AG10803 (cell line): ENCODE measurements around the gene ADAMTS5.

Experiments
- DNase-seq: peaks from one replicate; pipeline ENCODE4 v3.0.0; 2010; ENCODE audit warnings: low read depth
- H3K4me3 ChIP-seq: 2 replicates; pipeline ENCODE4 v1.5.1; 2011; ENCODE audit warnings: mild to moderate bottlenecking, low read length, control low read depth
- TF ChIP-seq, protein P1 (sequence below): conservative IDR thresholded peaks from 2 replicates; pipeline ENCODE4 v1.5.1; 2011; ENCODE audit warnings: mild to moderate bottlenecking, low read length, control low read depth, inconsistent platforms

Gene ADAMTS5

DNA sequence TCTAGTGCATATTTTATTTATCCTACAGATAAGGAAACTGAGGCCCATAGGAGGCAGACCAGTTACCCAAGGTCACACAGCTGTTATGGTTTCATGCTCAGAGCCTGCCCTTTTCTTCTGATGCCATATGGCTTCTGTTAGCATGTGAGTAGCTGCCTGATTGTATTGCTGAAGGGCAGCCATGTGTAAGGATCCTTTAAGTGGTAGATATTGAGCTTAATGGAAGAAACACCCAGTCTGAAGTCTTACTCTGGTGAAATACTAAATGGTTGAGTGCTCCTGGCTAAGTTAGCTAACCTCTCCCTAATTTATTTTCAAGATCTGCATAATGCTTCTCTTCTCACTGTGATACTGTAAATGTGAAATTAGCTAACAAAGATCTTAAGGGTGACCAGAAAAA lies 30.9 kb downstream of the ADAMTS5 start:
- DNase-seq, result no peak

DNA sequence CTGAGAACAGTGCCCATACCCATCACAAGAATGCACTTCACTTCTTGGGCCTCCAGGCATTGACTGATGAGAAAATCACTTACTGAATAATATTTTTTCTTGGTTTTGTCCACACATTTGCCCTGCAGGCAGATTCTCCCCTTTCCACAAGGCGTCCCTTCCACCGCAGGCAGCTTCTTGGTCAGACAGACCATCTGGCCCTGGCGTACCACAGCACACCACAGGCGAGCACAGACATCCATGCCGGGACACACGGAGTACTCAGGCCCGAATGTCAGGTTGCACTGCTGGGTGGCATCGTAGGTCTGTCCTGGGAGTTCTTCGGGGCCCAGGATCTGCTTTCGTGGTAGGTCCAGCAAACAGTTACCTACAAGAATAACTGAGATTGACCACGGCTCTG lies 32.5 kb downstream of the ADAMTS5 start:
- TF ChIP-seq, protein P1, sequence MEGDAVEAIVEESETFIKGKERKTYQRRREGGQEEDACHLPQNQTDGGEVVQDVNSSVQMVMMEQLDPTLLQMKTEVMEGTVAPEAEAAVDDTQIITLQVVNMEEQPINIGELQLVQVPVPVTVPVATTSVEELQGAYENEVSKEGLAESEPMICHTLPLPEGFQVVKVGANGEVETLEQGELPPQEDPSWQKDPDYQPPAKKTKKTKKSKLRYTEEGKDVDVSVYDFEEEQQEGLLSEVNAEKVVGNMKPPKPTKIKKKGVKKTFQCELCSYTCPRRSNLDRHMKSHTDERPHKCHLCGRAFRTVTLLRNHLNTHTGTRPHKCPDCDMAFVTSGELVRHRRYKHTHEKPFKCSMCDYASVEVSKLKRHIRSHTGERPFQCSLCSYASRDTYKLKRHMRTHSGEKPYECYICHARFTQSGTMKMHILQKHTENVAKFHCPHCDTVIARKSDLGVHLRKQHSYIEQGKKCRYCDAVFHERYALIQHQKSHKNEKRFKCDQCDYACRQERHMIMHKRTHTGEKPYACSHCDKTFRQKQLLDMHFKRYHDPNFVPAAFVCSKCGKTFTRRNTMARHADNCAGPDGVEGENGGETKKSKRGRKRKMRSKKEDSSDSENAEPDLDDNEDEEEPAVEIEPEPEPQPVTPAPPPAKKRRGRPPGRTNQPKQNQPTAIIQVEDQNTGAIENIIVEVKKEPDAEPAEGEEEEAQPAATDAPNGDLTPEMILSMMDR, result no peak
- no peak for DNase-seq
- no peak overlapping the region for H3K4me3 ChIP-seq

More for the DNA sequence above, 30.9 kb downstream of the ADAMTS5 start:
- H3K4me3 ChIP-seq, result no peak overlapping the region
- TF ChIP-seq, protein P1, result no peak

DNA sequence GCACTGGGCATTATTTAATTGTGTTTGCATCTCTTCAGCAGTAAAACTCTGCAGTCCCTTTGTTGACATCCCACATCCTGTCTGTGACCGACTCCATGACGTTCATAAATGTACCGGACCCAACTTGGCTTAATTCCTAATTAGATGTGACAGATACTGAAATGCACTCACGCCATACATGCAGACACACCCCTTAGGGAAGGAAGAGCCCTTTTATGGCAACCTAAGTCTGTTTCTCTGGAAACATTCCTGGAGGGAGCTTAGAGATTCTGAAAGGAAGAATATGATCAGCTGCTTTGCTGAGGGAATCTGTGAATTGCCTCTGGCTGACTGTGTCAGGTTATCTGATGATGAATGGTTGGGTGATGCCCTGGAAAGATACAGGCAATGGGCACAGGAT lies 33.4 kb downstream of the ADAMTS5 start:
- DNase-seq, result no peak
- no peak overlapping the region for H3K4me3 ChIP-seq
- TF ChIP-seq, protein P1, result no peak

DNA sequence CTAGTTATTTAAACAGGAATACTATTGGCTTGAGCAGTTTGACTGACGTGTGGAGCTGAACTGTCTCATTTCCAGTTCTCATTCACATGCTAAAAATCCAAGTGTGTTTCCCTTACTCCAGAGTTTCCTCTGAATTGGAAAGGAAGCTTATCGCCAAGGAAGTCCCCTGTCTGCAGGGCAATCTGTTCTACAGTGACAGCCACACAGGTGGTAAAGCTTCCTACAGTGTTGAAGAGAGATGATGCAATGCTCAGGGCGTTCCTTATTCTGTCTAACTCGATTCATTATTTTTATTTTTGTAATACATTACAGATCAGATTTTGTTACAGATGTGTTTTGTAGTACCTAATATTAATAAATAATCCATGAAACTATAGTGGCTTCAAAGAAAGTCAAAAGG lies 41.3 kb downstream of the ADAMTS5 start:
- H3K4me3 ChIP-seq, result no peak overlapping the region
- TF ChIP-seq, protein P1, result no peak
- DNase-seq, result no peak

DNA sequence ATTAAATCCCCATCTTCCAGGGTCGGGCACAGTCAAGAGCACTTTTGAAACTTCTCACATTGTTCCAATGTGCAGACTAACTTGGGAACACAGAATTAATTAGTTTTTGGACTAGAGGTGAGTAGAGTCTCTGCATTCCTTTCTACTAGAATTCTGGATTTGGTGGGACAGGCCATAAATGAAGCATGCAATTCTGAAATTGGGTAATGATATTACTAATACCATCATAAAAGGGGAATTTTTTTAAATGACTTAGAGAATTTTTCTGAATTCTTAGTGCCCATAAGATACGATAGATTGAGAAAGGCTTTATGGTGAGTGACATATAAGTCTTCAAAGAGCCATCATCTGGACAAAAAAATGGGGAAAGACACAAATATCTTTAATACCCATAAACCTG lies 41.8 kb downstream of the ADAMTS5 start:
- no peak overlapping the region for H3K4me3 ChIP-seq
- DNase-seq, result peak; percentile 78
- TF ChIP-seq, protein P1, result no peak

DNA sequence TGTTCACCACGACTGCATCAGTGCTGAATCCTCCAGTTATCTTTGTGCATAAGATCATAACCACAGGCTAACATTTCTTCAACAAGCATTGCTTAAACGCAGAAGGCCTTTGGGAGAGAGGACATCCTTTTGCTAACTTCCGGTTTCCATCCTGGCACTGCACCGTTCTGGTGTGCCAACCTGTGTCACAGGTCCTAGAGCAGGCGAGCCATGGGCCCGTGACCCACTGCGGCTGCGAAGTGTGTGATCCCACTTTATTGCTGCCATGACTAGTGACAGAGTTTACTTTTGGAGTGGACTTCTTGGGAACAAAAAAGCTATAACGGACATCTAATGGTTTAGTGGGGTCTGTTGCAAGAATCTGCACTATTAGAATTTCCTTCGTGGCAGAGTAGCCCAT lies 42.9 kb downstream of the ADAMTS5 start:
- no peak for DNase-seq
- H3K4me3 ChIP-seq, result no peak overlapping the region
- TF ChIP-seq, protein P1, result no peak

DNA sequence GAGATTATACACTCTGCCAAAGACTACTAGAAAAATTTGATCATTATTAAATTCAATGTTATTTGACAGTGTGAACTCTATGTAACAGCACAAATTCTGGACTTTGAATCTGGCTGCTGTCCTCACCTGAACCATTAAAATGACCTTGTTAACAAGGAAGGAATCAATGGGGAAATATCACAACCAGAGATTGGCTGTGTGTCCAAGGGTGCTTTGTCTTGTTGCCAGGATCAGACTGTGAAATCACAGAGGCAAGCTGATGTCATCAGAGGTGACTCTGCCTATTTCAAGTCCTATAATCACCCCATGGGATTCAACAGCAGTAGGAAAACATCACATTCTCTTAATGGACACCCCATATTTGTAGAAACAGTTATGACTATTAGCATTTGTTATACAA lies 46.8 kb downstream of the ADAMTS5 start:
- DNase-seq, result peak; percentile 42
- no peak overlapping the region for H3K4me3 ChIP-seq
- TF ChIP-seq, protein P1, result no peak
